Measurements from ENCODE around the gene GPR17. TPM values are rescaled to one million over a fixed set of nuclear protein-coding genes. Genes with fewer than 3 reads are reported as not detected.

The GPR17 gene
- total and polyA plus RNA-seq, 9 of the 15 experiments (the other 6 are each of a cell fraction or from before 2014, with no cell fraction given), result not detected

DNA sequence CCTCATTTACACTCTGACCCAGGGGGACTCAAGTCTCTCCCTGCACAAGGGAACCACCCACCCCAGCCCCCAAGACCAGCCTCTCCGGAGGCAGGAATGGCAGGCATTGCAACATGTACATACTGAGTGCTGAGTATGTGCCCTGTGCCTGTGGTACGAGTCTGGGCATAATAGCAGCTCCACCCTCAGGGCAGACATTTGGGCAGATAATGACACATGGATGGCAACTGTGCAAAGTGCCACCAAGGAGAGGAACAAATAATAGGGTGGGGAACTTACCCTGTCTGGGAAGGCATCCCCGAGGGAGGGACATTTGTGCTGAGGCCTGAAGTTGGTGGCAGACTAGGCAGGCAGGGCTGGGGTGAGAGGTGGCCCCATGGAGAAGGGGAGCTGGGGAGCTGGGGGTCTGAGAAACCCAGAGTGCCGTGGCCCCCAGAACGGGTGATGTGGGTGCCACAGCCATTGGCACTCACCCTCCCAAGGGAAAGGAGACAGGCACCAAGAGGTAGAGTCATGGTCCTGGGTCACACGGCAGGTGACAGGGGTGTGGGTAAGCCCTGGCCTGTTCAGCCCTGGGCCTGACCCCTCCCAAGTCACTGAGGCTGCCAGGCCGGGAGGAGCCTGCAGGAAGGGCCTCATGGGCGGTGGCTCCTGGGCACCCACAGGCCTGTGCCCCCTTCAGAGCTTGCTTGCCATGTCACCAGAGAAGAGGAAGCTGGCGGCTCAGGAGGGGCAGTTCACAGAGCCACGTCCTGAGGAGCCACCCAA lies 15.7 kb upstream of the GPR17 start (continued):
- no peak for TF ChIP-seq GTF2F1 (IDR thresholded peaks at IDR 0.05; ENCODE audit: low read depth, low read length)
- TF ChIP-seq BCOR (IDR thresholded peaks at IDR 0.05), result no peak
- TF ChIP-seq POLR3A (IDR thresholded peaks at IDR 0.05; ENCODE audit: borderline replicate concordance, extremely low read depth, insufficient read depth, insufficient read length), result no peak
- TF ChIP-seq TEAD1 (CRISPR knock-in tag; IDR thresholded peaks at IDR 0.05), result no peak
- no peak for TF ChIP-seq BRD4 (IDR thresholded peaks at IDR 0.05)
- TF ChIP-seq, protein P1, sequence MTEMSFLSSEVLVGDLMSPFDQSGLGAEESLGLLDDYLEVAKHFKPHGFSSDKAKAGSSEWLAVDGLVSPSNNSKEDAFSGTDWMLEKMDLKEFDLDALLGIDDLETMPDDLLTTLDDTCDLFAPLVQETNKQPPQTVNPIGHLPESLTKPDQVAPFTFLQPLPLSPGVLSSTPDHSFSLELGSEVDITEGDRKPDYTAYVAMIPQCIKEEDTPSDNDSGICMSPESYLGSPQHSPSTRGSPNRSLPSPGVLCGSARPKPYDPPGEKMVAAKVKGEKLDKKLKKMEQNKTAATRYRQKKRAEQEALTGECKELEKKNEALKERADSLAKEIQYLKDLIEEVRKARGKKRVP (CRISPR knock-in tag; IDR thresholded peaks at IDR 0.05), result no peak
- TF ChIP-seq SMAD3 (CRISPR knock-in tag; conservative IDR thresholded peaks at IDR 0.05), result no peak

DNA sequence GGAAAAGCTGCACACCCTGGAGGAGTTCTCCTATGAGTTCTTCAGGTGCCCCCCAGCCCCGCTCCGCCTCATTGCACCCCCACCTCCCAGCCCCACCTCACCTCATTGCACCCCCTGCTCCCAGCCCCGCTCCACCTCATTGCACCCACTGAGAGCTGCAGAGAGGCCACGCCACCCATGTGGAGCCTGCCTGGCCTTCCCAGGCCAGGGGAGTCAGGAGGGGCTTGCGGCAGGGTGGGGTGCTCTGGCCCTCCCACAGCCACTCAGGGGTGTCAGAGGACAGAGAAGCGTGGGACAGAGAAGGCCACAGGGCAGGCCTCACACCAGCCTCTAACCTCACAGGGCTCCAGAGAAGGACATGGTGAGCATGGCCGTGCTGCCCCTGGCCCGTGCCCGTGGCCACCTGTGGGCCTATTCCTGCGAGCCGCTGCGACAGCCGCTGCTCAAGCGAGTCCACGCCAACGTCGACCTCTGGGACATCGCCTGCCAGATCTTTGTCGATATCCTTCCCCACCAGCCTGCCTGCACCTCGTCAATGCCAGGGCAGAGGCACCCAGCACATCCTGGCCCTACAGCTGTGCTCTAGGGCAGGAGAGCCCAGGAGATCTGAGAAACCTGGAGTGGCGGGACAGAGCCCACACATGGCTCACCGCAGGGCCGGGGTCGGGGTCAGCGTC lies 15.0 kb upstream of the GPR17 start:
- H3K4me1 ChIP-seq (replicated peaks in 1 of 2; ENCODE audit: control insufficient read depth in 2 of 2, insufficient read depth in 2 of 2, low read length in 2 of 2), result peaks cover 0 to 52% of the 10 kb centered on the region in 2 experiments; a peak in 2 of 5 replicates
- intact Hi-C loops (cut with micrococcal nuclease), result no loop called here
- peaks cover 4% of the 10 kb centered on the region; the same call in 1 of the 2 replicates for H4K20me1 ChIP-seq (replicated peaks; ENCODE audit: control insufficient read depth, insufficient read depth, low read length)
- no peak for TF ChIP-seq ARID1B (IDR thresholded peaks at IDR 0.05)
- no peak for TF ChIP-seq ELF4 (CRISPR knock-in tag; IDR thresholded peaks at IDR 0.05)
- no peak for TF ChIP-seq POLR3A (IDR thresholded peaks at IDR 0.05; ENCODE audit: borderline replicate concordance, extremely low read depth, insufficient read depth, insufficient read length)
- no peak for TF ChIP-seq ZNF354B (CRISPR knock-in tag; IDR thresholded peaks at IDR 0.05)
- TF ChIP-seq FUS (optimal IDR thresholded peaks at IDR 0.05; ENCODE audit: low read depth, low read length), result no peak
- no peak for TF ChIP-seq EZH2 (IDR thresholded peaks at IDR 0.05; ENCODE audit: borderline replicate concordance, low read depth, low read length)
- TF ChIP-seq ZNF583 (CRISPR knock-in tag; IDR thresholded peaks at IDR 0.05), result no peak
- TF ChIP-seq HSF4 (CRISPR knock-in tag; IDR thresholded peaks at IDR 0.05; ENCODE audit: borderline replicate concordance), result no peak
- no peak for TF ChIP-seq TBL1XR1 (IDR thresholded peaks at IDR 0.05; ENCODE audit: low read length in 2 of 2)
- TF ChIP-seq, protein P2, sequence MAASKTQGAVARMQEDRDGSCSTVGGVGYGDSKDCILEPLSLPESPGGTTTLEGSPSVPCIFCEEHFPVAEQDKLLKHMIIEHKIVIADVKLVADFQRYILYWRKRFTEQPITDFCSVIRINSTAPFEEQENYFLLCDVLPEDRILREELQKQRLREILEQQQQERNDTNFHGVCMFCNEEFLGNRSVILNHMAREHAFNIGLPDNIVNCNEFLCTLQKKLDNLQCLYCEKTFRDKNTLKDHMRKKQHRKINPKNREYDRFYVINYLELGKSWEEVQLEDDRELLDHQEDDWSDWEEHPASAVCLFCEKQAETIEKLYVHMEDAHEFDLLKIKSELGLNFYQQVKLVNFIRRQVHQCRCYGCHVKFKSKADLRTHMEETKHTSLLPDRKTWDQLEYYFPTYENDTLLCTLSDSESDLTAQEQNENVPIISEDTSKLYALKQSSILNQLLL (CRISPR knock-in tag; IDR thresholded peaks at IDR 0.05; ENCODE audit: borderline replicate concordance), result no peak
- TF ChIP-seq, protein P3, sequence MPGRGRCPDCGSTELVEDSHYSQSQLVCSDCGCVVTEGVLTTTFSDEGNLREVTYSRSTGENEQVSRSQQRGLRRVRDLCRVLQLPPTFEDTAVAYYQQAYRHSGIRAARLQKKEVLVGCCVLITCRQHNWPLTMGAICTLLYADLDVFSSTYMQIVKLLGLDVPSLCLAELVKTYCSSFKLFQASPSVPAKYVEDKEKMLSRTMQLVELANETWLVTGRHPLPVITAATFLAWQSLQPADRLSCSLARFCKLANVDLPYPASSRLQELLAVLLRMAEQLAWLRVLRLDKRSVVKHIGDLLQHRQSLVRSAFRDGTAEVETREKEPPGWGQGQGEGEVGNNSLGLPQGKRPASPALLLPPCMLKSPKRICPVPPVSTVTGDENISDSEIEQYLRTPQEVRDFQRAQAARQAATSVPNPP (IDR thresholded peaks at IDR 0.05; ENCODE audit: borderline replicate concordance, insufficient read depth, insufficient read length), result no peak
- DNase-seq (ENCODE audit: extremely low read depth in 1 of 4, low spot score in 3 of 4) (no peak), ATAC-seq (no peak), FAIRE-seq (no peak)
- no peaks in the 10 kb centered on the region for H3K79me2 ChIP-seq (ENCODE audit: control insufficient read depth, insufficient read depth, low read length)
- in situ Hi-C loops (cut with MboI), result no loop called here
- no peak overlapping the region for H3K27ac ChIP-seq (ENCODE audit: extremely low read depth, low read depth, low read length)
- no TSS peak for BruUV-seq (replicated peaks)
- no peaks in the 10 kb centered on the region for H3K9me1 ChIP-seq (ENCODE audit: control insufficient read depth, insufficient read depth, low read length)
- H3K4me2 ChIP-seq (ENCODE audit: insufficient read depth, low read length), result no peak overlapping the region
- H3K4me3 ChIP-seq, result no peak overlapping the region
- no peaks in the 10 kb centered on the region for H3K9me3 ChIP-seq (replicated peaks; ENCODE audit: control insufficient read depth, insufficient read depth, low read depth, low read length)
- CTCF ChIA-PET (ENCODE audit: low intra/inter-chr PET ratio), result no interaction called here
- no peak overlapping the region for H2AFZ ChIP-seq (ENCODE audit: low read depth, low read length)
- peak overlapping the region in 1 of 2 experiments; percentile 52; a peak in 2 of 4 replicates for H3K9ac ChIP-seq (ENCODE audit: insufficient read depth in 1 of 2, low read depth in 2 of 2, low read length in 2 of 2)
- POLR2A ChIA-PET, result interaction anchor here (0.5 to 1.3 kb wide), 4 partner anchors 10 to 1217 kb away, joined by 3 to 6 read pairs (median 3); no protein-coding TSS in a partner anchor
- WGBS (ENCODE audit: insufficient coverage, low coverage, missing lambda C conversion rate), result 4% methylated on average over 24 of the region's 25 CpGs
- no peaks in the 10 kb centered on the region for H3K36me3 ChIP-seq (ENCODE audit: control insufficient read depth, insufficient read depth, low read length)
- H3K27me3 ChIP-seq (ENCODE audit: control insufficient read depth in 2 of 2, insufficient read depth in 2 of 2, low read length in 2 of 2), result peaks cover 21 to 80% of the 10 kb centered on the region in 2 experiments; a peak in 4 of 5 replicates

All from K562 (cell line).